Transverse colon (tissue), 4 donors: Measurements from ENCODE around the gene WIZ. TPM values are rescaled to one million over a fixed set of nuclear protein-coding genes. Genes with fewer than 3 reads are reported as not detected.
A peak's percentile ranks its signal among the peaks of the same experiment; 100 is the strongest.

Experiments used
- DNase-seq: peaks from one replicate; pipeline ENCODE4 v3.0.0-alpha.2; 2019
- H3K27ac ChIP-seq, 4 donors: fragments of 200-600 bp; sonication (generic); 2 replicates each; pipeline ENCODE4 v1.5.1; 2016 to 2018; ENCODE audit warnings: inconsistent platforms in 4 of 4
- H3K27me3 ChIP-seq: fragments of 200-600 bp; sonication (generic); 2 replicates; pipeline ENCODE4 v1.5.1; 2017; ENCODE audit warnings: inconsistent platforms
- H3K36me3 ChIP-seq, 4 donors: fragments of 200-600 bp; sonication (generic); 2 replicates each; pipeline ENCODE4 v1.5.1; 2017 to 2019; ENCODE audit warnings: inconsistent platforms in 4 of 4
- H3K4me1 ChIP-seq, 4 donors: fragments of 200-600 bp; sonication (generic); 2 replicates each; pipeline ENCODE4 v1.5.1; 2017 to 2020; ENCODE audit warnings: inconsistent platforms in 4 of 4
- H3K4me3 ChIP-seq, 4 donors: fragments of 200-600 bp; sonication (generic); 1 replicate in 1 of 4; 2 replicates in 3 of 4; pipeline versions ENCODE4 v1.5.1 to v1.6.1; 2017 to 2019; ENCODE audit warnings: inconsistent platforms in 4 of 4
- H3K9me3 ChIP-seq, 2 donors: fragments of 200-600 bp; sonication (generic); 2 replicates each; pipeline ENCODE4 v1.5.1; 2017 to 2019; ENCODE audit warnings: inconsistent platforms in 2 of 2
- CTCF ChIP-seq, 5 experiments: fragments of 200-600 bp in 3 of 5; fragments of 450-650 bp in 2 of 5; sonication (generic) in 3 of 5; IDR thresholded peaks; 1 replicate in 2 of 5; 2 replicates in 3 of 5; pipeline ENCODE4 v1.5.1; 2016 to 2017; ENCODE audit warnings: antibody characterized with exemption in 5 of 5, inconsistent platforms in 3 of 5, mild to moderate bottlenecking in 2 of 5, moderate library complexity in 1 of 5
- EP300 ChIP-seq: sonication (generic); formaldehyde crosslinking; IDR thresholded peaks from one replicate; pipeline ENCODE4 v1.6.1; 2017; ENCODE audit warnings: antibody characterized with exemption, low read depth
- POLR2A ChIP-seq: fragments of 450-650 bp; IDR thresholded peaks from one replicate; pipeline ENCODE4 v1.6.1; 2016; ENCODE audit warnings: antibody characterized with exemption, mild to moderate bottlenecking, moderate library complexity
- POLR2AphosphoS5 ChIP-seq, 3 donors: sonication (generic); formaldehyde crosslinking; IDR thresholded peaks; one replicate each; pipeline ENCODE4 v1.6.1; 2016; ENCODE audit warnings: antibody characterized with exemption in 3 of 3
- WGBS, 2 donors: methylation state at CpG; one replicate each; pipeline ENCODE4 v1.1.5; 2018; ENCODE audit warnings: low coverage in 1 of 2; 5-methylcytosine and 5-hydroxymethylcytosine counted together
- in situ Hi-C, 4 donors: fragments of 200-750 bp; cut with MboI; loops; one replicate each; pipeline versions ENCODE4 v1.15.0 to v1.15.1; 2017; ENCODE audit warnings: low sequenced_read_pairs in 3 of 4, low pct_ligation_motif_present in 1 of 4, low pct_unique_long_range_greater_than_20kb in 1 of 4
- intact Hi-C: fragments of 100-400 bp; cut with DNase I; formaldehyde crosslinking; loops from one replicate; pipeline ENCODE4 v1.15.1; 2023; ENCODE audit warnings: low total_unique reads
- total RNA-seq, 4 donors: library from RNA; depleted of rRNA; stranded (reverse); fragments of >200 nt; gene quantifications; one replicate each; pipeline ENCODE4 v1.1.0, GENCODE V29; 2016

The WIZ gene
- total RNA-seq, 4 donors from 2014 or later, result 31.0 to 63.6 (median 42.0) TPM

- H3K4me3 ChIP-seq, result no peak overlapping the region
- no peak for DNase-seq
- intact Hi-C loops, result loop anchor here (10.0 kb wide), 1 partner anchor 667 kb away; no protein-coding TSS in a partner anchor
- peaks cover 0 to 18% (median 6%) of the 10 kb centered on the region in 4 donors for H3K4me1 ChIP-seq
- TF ChIP-seq CTCF (IDR thresholded peaks at IDR 0.05) (no peak), EP300 (no peak), POLR2AphosphoS5 (IDR thresholded peaks at IDR 0.05) (no peak), POLR2A (no peak)
- H3K9me3 ChIP-seq, result no peaks in the 10 kb centered on the region
- in situ Hi-C loops, result no loop called here
- H3K27ac ChIP-seq, result no peak overlapping the region
- H3K36me3 ChIP-seq, result no peaks in the 10 kb centered on the region
- H3K27me3 ChIP-seq, result peaks cover 48% of the 10 kb centered on the region
- WGBS, 2 donors, result 73% methylated on average over 31 of the region's 31 CpGs; no CpG with 5 or more reads in 1 of the 2 donors
Observed at GRCh38 chr19:15471639-15472101, 21.9 kb upstream of the WIZ start.

- TF ChIP-seq EP300 (no peak), CTCF (IDR thresholded peaks at IDR 0.05) (no peak), POLR2A (no peak), POLR2AphosphoS5 (IDR thresholded peaks at IDR 0.05) (no peak)
- in situ Hi-C loops, result no loop called here
- H3K4me1 ChIP-seq, result peaks cover 0 to 21% (median 9%) of the 10 kb centered on the region in 4 donors
- DNase-seq, result peak; percentile 24
- no peak overlapping the region for H3K27ac ChIP-seq
- 2 to 13% methylated on average over 9 to 40 of the region's 65 CpGs for WGBS, 2 donors
- no peaks in the 10 kb centered on the region for H3K9me3 ChIP-seq
- H3K4me3 ChIP-seq, result peak overlapping the region in 3 of 4 donors; percentile 5 to 35 (median 24)
- no peaks in the 10 kb centered on the region for H3K36me3 ChIP-seq
- H3K27me3 ChIP-seq, result peaks cover 55% of the 10 kb centered on the region
- intact Hi-C loops, result loop anchor here (10.0 kb wide), 1 partner anchor 665 kb away; no protein-coding TSS in a partner anchor
Observed at GRCh38 chr19:15469513-15470297, 19.9 kb upstream of the WIZ start.

- TF ChIP-seq EP300 (no peak), CTCF (IDR thresholded peaks at IDR 0.05) (no peak), POLR2A (no peak), POLR2AphosphoS5 (IDR thresholded peaks at IDR 0.05) (no peak)
- H3K36me3 ChIP-seq, result no peaks in the 10 kb centered on the region
- no peak for DNase-seq
- WGBS, 2 donors, result 58 to 83% methylated on average over 4 to 12 of the region's 12 CpGs
- H3K27ac ChIP-seq, result no peak overlapping the region
- in situ Hi-C loops (no loop called here), intact Hi-C loops (no loop called here)
- peaks cover 63% of the 10 kb centered on the region for H3K27me3 ChIP-seq
- H3K4me3 ChIP-seq, result peak overlapping the region in 1 of 4 donors; percentile 35
- H3K4me1 ChIP-seq, result peaks cover 0 to 21% (median 9%) of the 10 kb centered on the region in 4 donors
- H3K9me3 ChIP-seq, result no peaks in the 10 kb centered on the region
Observed at GRCh38 chr19:15468675-15469512, 19.1 kb upstream of the WIZ start.

- no peak for DNase-seq
- no peaks in the 10 kb centered on the region for H3K36me3 ChIP-seq
- TF ChIP-seq CTCF (IDR thresholded peaks at IDR 0.05) (no peak), POLR2A (no peak), EP300 (no peak), POLR2AphosphoS5 (IDR thresholded peaks at IDR 0.05) (no peak)
- H3K9me3 ChIP-seq, result no peaks in the 10 kb centered on the region
- H3K4me3 ChIP-seq, result no peak overlapping the region
- peaks cover 64% of the 10 kb centered on the region for H3K27me3 ChIP-seq
- WGBS, 2 donors, result 63 to 73% methylated on average over 4 to 6 of the region's 6 CpGs
- intact Hi-C loops, result no loop called here
- in situ Hi-C loops, result no loop called here
- peaks cover 0 to 21% (median 9%) of the 10 kb centered on the region in 4 donors for H3K4me1 ChIP-seq
- peak overlapping the region in 1 of 4 donors; percentile 30 for H3K27ac ChIP-seq
Observed at GRCh38 chr19:15467734-15468214, 18.0 kb upstream of the WIZ start.
